Omental fat pad (tissue), 4 donors: ENCODE results near the gene XPC. TPM values are rescaled to one million over a fixed set of nuclear protein-coding genes. Genes with fewer than 3 reads are reported as not detected.

ENCODE experiments used
- ATAC-seq: fragments of 150-250 bp; one replicate; pipeline ENCODE4 v1.9.1; 2016; ENCODE audit warnings: mild to moderate bottlenecking, moderate library complexity; ENCODE audit not compliant: low FRiP score
- DNase-seq: peaks from one replicate; pipeline ENCODE4 v3.0.0-alpha.2; 2019; ENCODE audit warnings: low spot score
- CTCF ChIP-seq, 3 donors: fragments of 450-650 bp; IDR thresholded peaks; one replicate each; pipeline ENCODE4 v1.5.1; 2016 to 2017; ENCODE audit warnings: antibody characterized with exemption in 3 of 3, mild to moderate bottlenecking in 3 of 3, moderate library complexity in 2 of 3
- total RNA-seq, 4 donors: library from RNA; depleted of rRNA; stranded (reverse); fragments of >200 nt; gene quantifications; one replicate each; pipeline ENCODE4 v1.1.0, GENCODE V29; 2016

The XPC gene
- total RNA-seq, 4 donors from 2014 or later, result 26.5 to 47.8 (median 33.8) TPM

GRCh38 chr3:14127516-14128161, 50.8 kb downstream of the XPC start:
- no peak for TF ChIP-seq CTCF (IDR thresholded peaks at IDR 0.05)
- DNase-seq (no peak), ATAC-seq (no peak)

GRCh38 chr3:14126887-14127505, 51.4 kb downstream of the XPC start:
- ATAC-seq, result no peak
- no peak for TF ChIP-seq CTCF (IDR thresholded peaks at IDR 0.05)
- no peak for DNase-seq

GRCh38 chr3:14126017-14126886, 52.1 kb downstream of the XPC start:
- no peak for TF ChIP-seq CTCF (IDR thresholded peaks at IDR 0.05)
- no peak for DNase-seq
- no peak for ATAC-seq

GRCh38 chr3:14125193-14126016, 53.0 kb downstream of the XPC start:
- ATAC-seq, result peak; percentile 80
- TF ChIP-seq CTCF (IDR thresholded peaks at IDR 0.05), result no peak
- no peak for DNase-seq

GRCh38 chr3:14124615-14125192, 53.7 kb downstream of the XPC start, which contains the start of the genes CHCHD4 and TMEM43:
Gene CHCHD4, minus strand, starts transcription at chr3:14124870. Its CDS starts 194 bp downstream, at chr3:14124676.
Gene TMEM43, plus strand, starts transcription at chr3:14125052. Its CDS starts 142 bp downstream, at chr3:14125194.
- TF ChIP-seq CTCF (IDR thresholded peaks at IDR 0.05), result no peak
- ATAC-seq, result peak; percentile 94

GRCh38 chr3:14124223-14124614, 54.2 kb downstream of the XPC start:
- no peak for TF ChIP-seq CTCF (IDR thresholded peaks at IDR 0.05)
- ATAC-seq, result no peak
- DNase-seq, result no peak

More at GRCh38 chr3:14124615-14125192, 53.7 kb downstream of the XPC start, which contains the start of the genes CHCHD4 and TMEM43:
- DNase-seq, result peak; percentile 96
